Parathyroid adenoma (tissue), 2 donors: Measurements from ENCODE around the gene MAP3K3.
A peak's percentile ranks its signal among the peaks of the same experiment; 100 is the strongest.

Experiments used
- H2AFZ ChIP-seq: fragments of 300-600 bp; sonication (generic); one replicate; pipeline ENCODE4 v1.7.0; 2017; ENCODE audit warnings: antibody characterized with exemption, mild to moderate bottlenecking
- H3K27ac ChIP-seq: fragments of 300-600 bp; sonication (generic); one replicate; pipeline ENCODE4 v1.7.0; 2017
- H3K27me3 ChIP-seq: fragments of 300-600 bp; sonication (generic); one replicate; pipeline ENCODE4 v1.7.0; 2017; ENCODE audit warnings: low read length; ENCODE audit not compliant: control insufficient read depth, insufficient read depth
- H3K36me3 ChIP-seq: fragments of 300-600 bp; sonication (generic); one replicate; pipeline ENCODE4 v1.7.0; 2017; ENCODE audit warnings: low read length; ENCODE audit not compliant: control insufficient read depth, insufficient read depth
- H3K4me1 ChIP-seq: fragments of 300-600 bp; sonication (generic); one replicate; pipeline ENCODE4 v1.7.0; 2017; ENCODE audit warnings: control low read depth
- H3K4me2 ChIP-seq: fragments of 300-600 bp; sonication (generic); one replicate; pipeline ENCODE4 v1.7.0; 2017; ENCODE audit warnings: low read length
- H3K4me3 ChIP-seq: fragments of 300-600 bp; sonication (generic); one replicate; pipeline ENCODE4 v1.7.0; 2017; ENCODE audit warnings: low read depth, low read length
- H3K79me2 ChIP-seq: fragments of 300-600 bp; sonication (generic); one replicate; pipeline ENCODE4 v1.7.0; 2017; ENCODE audit warnings: control low read depth
- H3K9ac ChIP-seq: fragments of 300-600 bp; sonication (generic); one replicate; pipeline ENCODE4 v1.7.0; 2017; ENCODE audit warnings: mild to moderate bottlenecking
- H3K9me3 ChIP-seq: fragments of 300-600 bp; sonication (generic); one replicate; pipeline ENCODE4 v1.7.0; 2017; ENCODE audit warnings: low read length; ENCODE audit not compliant: control insufficient read depth
- TF ChIP-seq, protein P1 (sequence below): fragments of 300-600 bp; sonication (generic); IDR thresholded peaks from one replicate; pipeline ENCODE4 v1.7.0; 2017; ENCODE audit warnings: antibody characterized with exemption, mild to moderate bottlenecking
- donor health status: primary hyperparathyroidism.

Gene MAP3K3

DNA sequence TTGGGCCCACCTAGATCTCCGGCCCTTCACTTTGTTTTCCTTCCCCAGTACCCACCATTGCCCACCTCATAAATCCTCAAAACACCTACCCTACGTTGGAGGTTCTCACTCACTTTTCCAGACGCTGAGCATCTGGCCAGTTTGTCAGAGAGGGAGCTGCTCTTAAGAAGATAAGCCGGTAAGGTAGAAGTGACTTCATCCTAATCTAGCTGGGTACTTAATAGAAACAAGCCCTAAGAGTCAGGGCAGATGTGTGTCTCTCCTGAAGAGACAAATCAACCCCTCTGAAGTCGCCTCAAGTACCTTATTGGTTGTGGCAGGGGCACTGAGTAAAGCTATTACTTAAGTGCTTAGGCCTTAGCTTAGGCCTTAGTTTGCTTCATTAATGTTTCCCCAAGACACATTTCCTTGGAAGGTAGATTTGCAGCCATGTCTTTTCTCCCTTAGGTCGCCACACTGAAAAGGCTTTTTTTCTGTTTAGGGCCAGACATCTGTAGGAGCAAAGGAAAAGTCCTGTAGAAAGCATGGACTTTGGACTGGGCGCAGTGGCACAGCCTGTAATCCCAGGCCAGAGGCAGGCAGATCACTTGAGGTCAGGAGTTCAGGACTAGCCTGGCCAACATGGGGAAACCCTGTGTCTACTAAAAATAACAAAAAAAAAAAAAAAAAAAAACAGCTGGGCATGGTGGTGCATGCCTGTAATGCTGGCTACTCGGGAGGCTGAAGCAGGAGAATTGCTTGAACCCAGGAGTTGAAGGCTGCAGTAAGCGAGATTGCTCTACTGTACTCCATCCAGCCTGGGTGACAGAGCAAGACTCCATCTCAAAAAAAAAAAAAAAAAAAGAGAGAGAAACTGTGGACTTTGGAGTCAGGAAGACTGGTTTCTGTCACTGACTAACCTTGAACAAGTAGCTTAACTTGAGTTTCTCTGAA is 20.5 kb upstream of the MAP3K3 start:
- no peaks in the 10 kb centered on the region for H3K9me3 ChIP-seq
- H3K79me2 ChIP-seq, result no peaks in the 10 kb centered on the region
- peak overlapping the region; percentile 95 for H2AFZ ChIP-seq
- peak overlapping the region; percentile 75 for H3K27ac ChIP-seq
- TF ChIP-seq, protein P1, sequence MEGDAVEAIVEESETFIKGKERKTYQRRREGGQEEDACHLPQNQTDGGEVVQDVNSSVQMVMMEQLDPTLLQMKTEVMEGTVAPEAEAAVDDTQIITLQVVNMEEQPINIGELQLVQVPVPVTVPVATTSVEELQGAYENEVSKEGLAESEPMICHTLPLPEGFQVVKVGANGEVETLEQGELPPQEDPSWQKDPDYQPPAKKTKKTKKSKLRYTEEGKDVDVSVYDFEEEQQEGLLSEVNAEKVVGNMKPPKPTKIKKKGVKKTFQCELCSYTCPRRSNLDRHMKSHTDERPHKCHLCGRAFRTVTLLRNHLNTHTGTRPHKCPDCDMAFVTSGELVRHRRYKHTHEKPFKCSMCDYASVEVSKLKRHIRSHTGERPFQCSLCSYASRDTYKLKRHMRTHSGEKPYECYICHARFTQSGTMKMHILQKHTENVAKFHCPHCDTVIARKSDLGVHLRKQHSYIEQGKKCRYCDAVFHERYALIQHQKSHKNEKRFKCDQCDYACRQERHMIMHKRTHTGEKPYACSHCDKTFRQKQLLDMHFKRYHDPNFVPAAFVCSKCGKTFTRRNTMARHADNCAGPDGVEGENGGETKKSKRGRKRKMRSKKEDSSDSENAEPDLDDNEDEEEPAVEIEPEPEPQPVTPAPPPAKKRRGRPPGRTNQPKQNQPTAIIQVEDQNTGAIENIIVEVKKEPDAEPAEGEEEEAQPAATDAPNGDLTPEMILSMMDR, result no peak
- H3K9ac ChIP-seq, result peak overlapping the region; percentile 75
- no peaks in the 10 kb centered on the region for H3K4me1 ChIP-seq
- H3K36me3 ChIP-seq, result no peaks in the 10 kb centered on the region
- peak overlapping the region; percentile 88 for H3K4me3 ChIP-seq
- H3K4me2 ChIP-seq, result peak overlapping the region; percentile 95
- H3K27me3 ChIP-seq, result no peaks in the 10 kb centered on the region

GRCh38 chr17:63609816-63610573 is 12.2 kb upstream of the MAP3K3 start:
- no peaks in the 10 kb centered on the region for H3K4me1 ChIP-seq
- TF ChIP-seq, protein P1, result no peak
- no peaks in the 10 kb centered on the region for H3K79me2 ChIP-seq
- H3K9me3 ChIP-seq, result no peaks in the 10 kb centered on the region
- no peak overlapping the region for H3K9ac ChIP-seq
- no peak overlapping the region for H3K4me2 ChIP-seq
- H3K4me3 ChIP-seq, result no peak overlapping the region
- H3K27me3 ChIP-seq, result no peaks in the 10 kb centered on the region
- H3K27ac ChIP-seq, result no peak overlapping the region
- no peaks in the 10 kb centered on the region for H3K36me3 ChIP-seq
- H2AFZ ChIP-seq, result no peak overlapping the region

DNA sequence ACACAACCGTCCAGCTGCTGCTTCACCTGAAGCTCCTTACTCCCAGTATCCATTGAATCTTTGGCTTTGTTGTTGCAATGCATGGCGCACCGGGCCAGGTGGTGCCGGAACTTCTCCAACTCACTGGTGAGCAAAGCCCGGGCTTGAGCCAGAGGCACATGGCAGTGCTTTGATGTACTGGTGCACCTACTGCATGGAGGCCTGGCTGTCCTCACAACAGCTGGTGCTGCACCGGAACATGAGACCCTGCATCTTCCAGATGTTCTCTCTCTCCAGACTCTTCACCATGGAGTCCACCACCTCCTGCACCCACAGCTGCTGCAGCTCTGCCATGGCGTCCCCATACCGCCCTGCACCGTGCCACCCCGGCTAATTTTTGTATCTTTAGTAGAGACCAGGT is 11.4 kb upstream of the MAP3K3 start:
- TF ChIP-seq, protein P1, result no peak
- H3K4me1 ChIP-seq, result no peaks in the 10 kb centered on the region
- H2AFZ ChIP-seq, result no peak overlapping the region
- no peak overlapping the region for H3K4me3 ChIP-seq
- no peaks in the 10 kb centered on the region for H3K79me2 ChIP-seq
- no peak overlapping the region for H3K27ac ChIP-seq
- H3K27me3 ChIP-seq, result no peaks in the 10 kb centered on the region
- H3K9ac ChIP-seq, result no peak overlapping the region
- H3K9me3 ChIP-seq, result no peaks in the 10 kb centered on the region
- no peak overlapping the region for H3K4me2 ChIP-seq
- H3K36me3 ChIP-seq, result no peaks in the 10 kb centered on the region

- no peak overlapping the region for H2AFZ ChIP-seq
- no peaks in the 10 kb centered on the region for H3K4me1 ChIP-seq
- no peak overlapping the region for H3K4me3 ChIP-seq
- no peak overlapping the region for H3K9ac ChIP-seq
- H3K27me3 ChIP-seq, result no peaks in the 10 kb centered on the region
- no peaks in the 10 kb centered on the region for H3K36me3 ChIP-seq
- H3K9me3 ChIP-seq, result no peaks in the 10 kb centered on the region
- no peaks in the 10 kb centered on the region for H3K79me2 ChIP-seq
- no peak overlapping the region for H3K27ac ChIP-seq
- H3K4me2 ChIP-seq, result no peak overlapping the region
- TF ChIP-seq, protein P1, result no peak
These were observed 10.9 kb upstream of the MAP3K3 start for GRCh38 chr17:63611354-63611753.
